ENCODE measurements around the gene OR7G3.

Gene OR7G3

GRCh38 chr19:9126900-9127405 is at the start of gene OR7G3:
Gene OR7G3 (minus strand): TSS chr19:9126950. CDS start chr19:9126950, 0 bp downstream.
- Histone ChIP-seq H3K27me3 (ENCODE audit: control insufficient read depth in 1 of 2, insufficient read depth in 2 of 2, low read length in 2 of 2) (peaks cover 2 to 7% of the 10 kb centered on the region in 2 donors), H3K4me3 (ENCODE audit: low read length in 2 of 2) (no peak within 1 kb of the TSS), H3K4me1 (ENCODE audit: control insufficient read depth, insufficient read depth, low read length) (no peaks in the 10 kb centered on the region), H3K9me3 (ENCODE audit: control insufficient read depth in 2 of 2, low read length in 2 of 2) (no peaks in the 10 kb centered on the region), H3K27ac (ENCODE audit: low read length) (no peak within 1 kb of the TSS), H3K9ac (ENCODE audit: low read length in 2 of 2) (no peak within 1 kb of the TSS), H3K36me3 (ENCODE audit: control insufficient read depth in 2 of 2, insufficient read depth in 2 of 2, low read length in 2 of 2) (no peaks in the 10 kb centered on the region)

- Histone ChIP-seq H3K27ac (ENCODE audit: low read length) (no peak overlapping the region), H3K27me3 (ENCODE audit: control insufficient read depth in 1 of 2, insufficient read depth in 2 of 2, low read length in 2 of 2) (no peaks in the 10 kb centered on the region), H3K36me3 (ENCODE audit: control insufficient read depth in 2 of 2, insufficient read depth in 2 of 2, low read length in 2 of 2) (peaks cover 0 to 2% of the 10 kb centered on the region in 2 donors), H3K4me1 (ENCODE audit: control insufficient read depth, insufficient read depth, low read length) (peaks cover 4% of the 10 kb centered on the region), H3K9me3 (ENCODE audit: control insufficient read depth in 2 of 2, low read length in 2 of 2) (no peaks in the 10 kb centered on the region), H3K4me3 (ENCODE audit: low read length in 2 of 2) (no peak overlapping the region), H3K9ac (ENCODE audit: low read length in 2 of 2) (no peak overlapping the region)
Measured at GRCh38 chr19:9175326-9175725, 48.6 kb upstream of the OR7G3 start.

- no peak overlapping the region for H3K27ac ChIP-seq (ENCODE audit: low read length)
- H3K4me1 ChIP-seq (ENCODE audit: control insufficient read depth, insufficient read depth, low read length), result peaks cover 4% of the 10 kb centered on the region
- no peak overlapping the region for H3K4me3 ChIP-seq (ENCODE audit: low read length in 2 of 2)
- H3K27me3 ChIP-seq (ENCODE audit: control insufficient read depth in 1 of 2, insufficient read depth in 2 of 2, low read length in 2 of 2), result no peaks in the 10 kb centered on the region
- peaks cover 0 to 3% of the 10 kb centered on the region in 2 donors for H3K36me3 ChIP-seq (ENCODE audit: control insufficient read depth in 2 of 2, insufficient read depth in 2 of 2, low read length in 2 of 2)
- no peaks in the 10 kb centered on the region for H3K9me3 ChIP-seq (ENCODE audit: control insufficient read depth in 2 of 2, low read length in 2 of 2)
- H3K9ac ChIP-seq (ENCODE audit: low read length in 2 of 2), result no peak overlapping the region
Measured at GRCh38 chr19:9171393-9171991, 44.7 kb upstream of the OR7G3 start.

GRCh38 chr19:9166846-9167245 is 40.1 kb upstream of the OR7G3 start:
- peaks cover 4% of the 10 kb centered on the region for H3K4me1 ChIP-seq (ENCODE audit: control insufficient read depth, insufficient read depth, low read length)
- H3K36me3 ChIP-seq (ENCODE audit: control insufficient read depth in 2 of 2, insufficient read depth in 2 of 2, low read length in 2 of 2), result peaks cover 13 to 16% of the 10 kb centered on the region in 2 donors
- H3K9ac ChIP-seq (ENCODE audit: low read length in 2 of 2), result no peak overlapping the region
- no peak overlapping the region for H3K27ac ChIP-seq (ENCODE audit: low read length)
- no peaks in the 10 kb centered on the region for H3K9me3 ChIP-seq (ENCODE audit: control insufficient read depth in 2 of 2, low read length in 2 of 2)
- H3K4me3 ChIP-seq (ENCODE audit: low read length in 2 of 2), result no peak overlapping the region
- H3K27me3 ChIP-seq (ENCODE audit: control insufficient read depth in 1 of 2, insufficient read depth in 2 of 2, low read length in 2 of 2), result no peaks in the 10 kb centered on the region

- peaks cover 29 to 30% of the 10 kb centered on the region in 2 donors for H3K36me3 ChIP-seq (ENCODE audit: control insufficient read depth in 2 of 2, insufficient read depth in 2 of 2, low read length in 2 of 2)
- H3K9me3 ChIP-seq (ENCODE audit: control insufficient read depth in 2 of 2, low read length in 2 of 2), result peaks cover 0 to 9% of the 10 kb centered on the region in 2 donors
- no peak overlapping the region for H3K27ac ChIP-seq (ENCODE audit: low read length)
Measured at GRCh38 chr19:9165261-9165660, 38.5 kb upstream of the OR7G3 start.

GRCh38 chr19:9161427-9161826 is 34.7 kb upstream of the OR7G3 start:
- no peaks in the 10 kb centered on the region for H3K4me1 ChIP-seq (ENCODE audit: control insufficient read depth, insufficient read depth, low read length)
- no peak overlapping the region for H3K9ac ChIP-seq (ENCODE audit: low read length in 2 of 2)
- no peak overlapping the region for H3K27ac ChIP-seq (ENCODE audit: low read length)
- peaks cover 59% of the 10 kb centered on the region in 2 donors for H3K36me3 ChIP-seq (ENCODE audit: control insufficient read depth in 2 of 2, insufficient read depth in 2 of 2, low read length in 2 of 2)
- no peak overlapping the region for H3K4me3 ChIP-seq (ENCODE audit: low read length in 2 of 2)
- no peaks in the 10 kb centered on the region for H3K27me3 ChIP-seq (ENCODE audit: control insufficient read depth in 1 of 2, insufficient read depth in 2 of 2, low read length in 2 of 2)
- H3K9me3 ChIP-seq (ENCODE audit: control insufficient read depth in 2 of 2, low read length in 2 of 2), result peaks cover 0 to 9% of the 10 kb centered on the region in 2 donors

More at GRCh38 chr19:9165261-9165660, 38.5 kb upstream of the OR7G3 start:
- Histone ChIP-seq H3K4me1 (ENCODE audit: control insufficient read depth, insufficient read depth, low read length) (no peaks in the 10 kb centered on the region), H3K9ac (ENCODE audit: low read length in 2 of 2) (no peak overlapping the region), H3K27me3 (ENCODE audit: control insufficient read depth in 1 of 2, insufficient read depth in 2 of 2, low read length in 2 of 2) (no peaks in the 10 kb centered on the region), H3K4me3 (ENCODE audit: low read length in 2 of 2) (no peak overlapping the region)

- Histone ChIP-seq H3K27me3 (ENCODE audit: control insufficient read depth in 1 of 2, insufficient read depth in 2 of 2, low read length in 2 of 2) (no peaks in the 10 kb centered on the region), H3K9ac (ENCODE audit: low read length in 2 of 2) (no peak overlapping the region), H3K4me3 (ENCODE audit: low read length in 2 of 2) (no peak overlapping the region), H3K36me3 (ENCODE audit: control insufficient read depth in 2 of 2, insufficient read depth in 2 of 2, low read length in 2 of 2) (peaks cover 67 to 70% of the 10 kb centered on the region in 2 donors), H3K4me1 (ENCODE audit: control insufficient read depth, insufficient read depth, low read length) (no peaks in the 10 kb centered on the region), H3K27ac (ENCODE audit: low read length) (no peak overlapping the region), H3K9me3 (ENCODE audit: control insufficient read depth in 2 of 2, low read length in 2 of 2) (peaks cover 5 to 14% of the 10 kb centered on the region in 2 donors)
Measured at GRCh38 chr19:9159891-9160290, 33.1 kb upstream of the OR7G3 start.

- no peak overlapping the region for H3K9ac ChIP-seq (ENCODE audit: low read length in 2 of 2)
- H3K36me3 ChIP-seq (ENCODE audit: control insufficient read depth in 2 of 2, insufficient read depth in 2 of 2, low read length in 2 of 2), result peaks cover 51 to 52% of the 10 kb centered on the region in 2 donors
- no peaks in the 10 kb centered on the region for H3K27me3 ChIP-seq (ENCODE audit: control insufficient read depth in 1 of 2, insufficient read depth in 2 of 2, low read length in 2 of 2)
- no peak overlapping the region for H3K4me3 ChIP-seq (ENCODE audit: low read length in 2 of 2)
- H3K9me3 ChIP-seq (ENCODE audit: control insufficient read depth in 2 of 2, low read length in 2 of 2), result peaks cover 5 to 16% of the 10 kb centered on the region in 2 donors
- H3K27ac ChIP-seq (ENCODE audit: low read length), result no peak overlapping the region
- H3K4me1 ChIP-seq (ENCODE audit: control insufficient read depth, insufficient read depth, low read length), result no peaks in the 10 kb centered on the region
Measured at GRCh38 chr19:9156304-9156703, 29.6 kb upstream of the OR7G3 start.

- no peaks in the 10 kb centered on the region for H3K27me3 ChIP-seq (ENCODE audit: control insufficient read depth in 1 of 2, insufficient read depth in 2 of 2, low read length in 2 of 2)
- peaks cover 5 to 11% of the 10 kb centered on the region in 2 donors for H3K9me3 ChIP-seq (ENCODE audit: control insufficient read depth in 2 of 2, low read length in 2 of 2)
- no peaks in the 10 kb centered on the region for H3K4me1 ChIP-seq (ENCODE audit: control insufficient read depth, insufficient read depth, low read length)
- no peak overlapping the region for H3K27ac ChIP-seq (ENCODE audit: low read length)
- peaks cover 44% of the 10 kb centered on the region in 2 donors for H3K36me3 ChIP-seq (ENCODE audit: control insufficient read depth in 2 of 2, insufficient read depth in 2 of 2, low read length in 2 of 2)
- no peak overlapping the region for H3K4me3 ChIP-seq (ENCODE audit: low read length in 2 of 2)
- H3K9ac ChIP-seq (ENCODE audit: low read length in 2 of 2), result no peak overlapping the region
Measured at GRCh38 chr19:9155591-9155990, 28.8 kb upstream of the OR7G3 start.

- no peak overlapping the region for H3K9ac ChIP-seq (ENCODE audit: low read length in 2 of 2)
- H3K27ac ChIP-seq (ENCODE audit: low read length), result no peak overlapping the region
- no peaks in the 10 kb centered on the region for H3K27me3 ChIP-seq (ENCODE audit: control insufficient read depth in 1 of 2, insufficient read depth in 2 of 2, low read length in 2 of 2)
- H3K4me3 ChIP-seq (ENCODE audit: low read length in 2 of 2), result no peak overlapping the region
- no peaks in the 10 kb centered on the region for H3K4me1 ChIP-seq (ENCODE audit: control insufficient read depth, insufficient read depth, low read length)
- peaks cover 5 to 7% of the 10 kb centered on the region in 2 donors for H3K9me3 ChIP-seq (ENCODE audit: control insufficient read depth in 2 of 2, low read length in 2 of 2)
- peaks cover 10% of the 10 kb centered on the region in 2 donors for H3K36me3 ChIP-seq (ENCODE audit: control insufficient read depth in 2 of 2, insufficient read depth in 2 of 2, low read length in 2 of 2)
Measured at GRCh38 chr19:9151367-9151766, 24.6 kb upstream of the OR7G3 start.

- no peak overlapping the region for H3K27ac ChIP-seq (ENCODE audit: low read length)
- no peaks in the 10 kb centered on the region for H3K27me3 ChIP-seq (ENCODE audit: control insufficient read depth in 1 of 2, insufficient read depth in 2 of 2, low read length in 2 of 2)
- peaks cover 3 to 7% of the 10 kb centered on the region in 2 donors for H3K36me3 ChIP-seq (ENCODE audit: control insufficient read depth in 2 of 2, insufficient read depth in 2 of 2, low read length in 2 of 2)
- peaks cover 5 to 7% of the 10 kb centered on the region in 2 donors for H3K9me3 ChIP-seq (ENCODE audit: control insufficient read depth in 2 of 2, low read length in 2 of 2)
- H3K4me3 ChIP-seq (ENCODE audit: low read length in 2 of 2), result no peak overlapping the region
- no peaks in the 10 kb centered on the region for H3K4me1 ChIP-seq (ENCODE audit: control insufficient read depth, insufficient read depth, low read length)
- H3K9ac ChIP-seq (ENCODE audit: low read length in 2 of 2), result no peak overlapping the region
Measured at GRCh38 chr19:9150650-9151049, 23.9 kb upstream of the OR7G3 start.
